Stimulated activated CD8-positive, alpha-beta memory T cell treated with anti-CD3 and anti-CD28 coated beads, Interleukin-4, amount 100 ng/mL, for 1 hour (primary cell): ENCODE results near the gene DTYMK.
"Not testable (repeated sequence)": the region's sequence is repeated elsewhere in the genome, so short reads cannot be mapped to it uniquely, and the experiment has no call there.

ENCODE experiments used
- DNase-seq, 2 donors: peaks; one replicate each; pipeline ENCODE4 v3.0.0-alpha.2; 2020; ENCODE audit warnings: low read depth in 2 of 2, low spot score in 1 of 2

The DTYMK gene, protein sequence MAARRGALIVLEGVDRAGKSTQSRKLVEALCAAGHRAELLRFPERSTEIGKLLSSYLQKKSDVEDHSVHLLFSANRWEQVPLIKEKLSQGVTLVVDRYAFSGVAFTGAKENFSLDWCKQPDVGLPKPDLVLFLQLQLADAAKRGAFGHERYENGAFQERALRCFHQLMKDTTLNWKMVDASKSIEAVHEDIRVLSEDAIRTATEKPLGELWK

GRCh38 chr2:241686650-241687425 is at the start of gene DTYMK:
Gene DTYMK (minus strand): TSS chr2:241686815. CDS start chr2:241686783, 32 bp downstream.
- peak; percentile 84 to 92 for DNase-seq

GRCh38 chr2:241736111-241736510 is 49.5 kb upstream of the DTYMK start:
- DNase-seq: no peak

GRCh38 chr2:241734467-241735208 is 48.0 kb upstream of the DTYMK start, which contains the start of gene D2HGDH:
Gene D2HGDH (plus strand): TSS chr2:241734630. CDS start chr2:241735225, 595 bp downstream.
- DNase-seq: peak; percentile 84 to 88

DNA sequence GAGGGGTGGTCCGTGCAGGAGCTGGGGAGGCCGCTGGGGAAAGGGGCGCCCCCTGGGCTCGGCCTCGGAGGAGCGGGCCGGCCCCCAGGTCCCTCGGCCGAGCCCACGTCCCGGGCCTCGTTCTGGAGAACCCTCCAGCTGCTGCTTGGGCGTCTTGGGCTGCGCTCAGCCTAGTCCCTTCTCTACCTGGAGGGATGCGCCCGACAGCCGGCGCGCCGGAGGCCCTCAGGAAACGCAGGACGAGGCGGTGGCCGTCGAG is 47.5 kb upstream of the DTYMK start:
- DNase-seq: no peak

GRCh38 chr2:241733391-241734207 is 47.0 kb upstream of the DTYMK start:
- no peak for DNase-seq

DNA sequence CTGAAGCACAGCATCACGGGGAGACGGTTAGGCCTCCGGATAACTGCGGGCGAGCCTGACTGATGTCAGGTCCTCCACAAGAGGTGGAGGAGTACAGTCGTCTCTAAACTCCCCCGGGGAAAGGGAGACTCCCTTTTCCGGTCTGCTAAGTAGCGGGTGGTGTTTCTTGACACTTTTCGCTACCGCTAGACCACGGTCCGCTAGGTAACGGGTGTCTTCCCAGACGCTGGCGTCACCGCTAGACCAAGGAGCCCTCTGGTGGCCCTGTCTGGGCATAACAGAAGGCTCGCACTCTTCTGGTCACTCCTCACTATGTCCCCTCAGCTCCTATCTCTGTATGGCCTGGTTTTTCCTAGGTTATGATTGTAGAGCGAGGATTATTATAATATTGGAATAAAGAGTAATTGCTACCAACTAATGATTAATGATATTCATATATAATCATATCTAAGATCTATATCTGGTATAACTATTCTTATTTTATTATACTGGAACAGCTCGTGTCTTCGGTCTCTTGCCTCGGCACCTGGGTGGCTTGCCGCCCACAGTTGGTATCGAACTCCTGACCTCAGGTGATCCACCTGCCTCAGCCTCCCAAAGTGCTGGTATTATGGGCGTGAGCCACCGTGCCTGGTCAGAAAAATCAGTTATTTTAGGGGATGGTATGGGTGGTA is 46.0 kb upstream of the DTYMK start:
- DNase-seq: not testable (repeated sequence)

DNA sequence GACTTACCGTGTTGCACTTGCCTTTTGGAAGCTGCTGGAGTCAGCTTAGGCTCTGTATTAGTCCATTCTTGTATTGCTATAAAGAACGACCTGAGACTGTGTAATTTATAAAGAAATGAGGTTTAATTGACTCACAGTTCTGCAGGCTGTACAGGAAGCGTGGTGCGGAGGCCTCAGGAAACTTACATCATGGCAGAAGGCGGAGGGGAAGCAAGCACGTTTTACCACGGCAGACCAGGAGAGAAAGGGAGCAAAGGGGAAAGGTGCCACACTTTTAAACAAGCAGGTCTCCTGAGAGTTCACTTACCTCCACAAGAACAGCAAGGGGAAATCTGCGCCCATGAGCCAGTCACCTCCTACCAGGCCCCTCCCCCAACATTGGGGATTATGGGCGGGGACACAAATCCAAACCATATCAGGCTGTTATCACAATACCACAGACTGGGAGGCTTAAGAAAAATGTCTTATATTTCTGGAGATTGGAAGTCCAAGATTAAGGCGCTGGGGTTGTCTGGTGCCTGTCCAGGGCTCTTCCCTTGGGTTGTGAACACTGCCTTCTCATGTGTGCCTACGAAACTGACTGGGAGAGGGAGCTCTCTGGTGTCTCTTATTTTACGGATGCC is 44.2 kb upstream of the DTYMK start:
- no peak for DNase-seq

- DNase-seq: no peak
Observed at GRCh38 chr2:241729868-241730267, 43.3 kb upstream of the DTYMK start.

GRCh38 chr2:241728627-241729026 is 42.0 kb upstream of the DTYMK start:
- DNase-seq: no peak

GRCh38 chr2:241728000-241728399 is 41.4 kb upstream of the DTYMK start:
- DNase-seq: no peak

DNA sequence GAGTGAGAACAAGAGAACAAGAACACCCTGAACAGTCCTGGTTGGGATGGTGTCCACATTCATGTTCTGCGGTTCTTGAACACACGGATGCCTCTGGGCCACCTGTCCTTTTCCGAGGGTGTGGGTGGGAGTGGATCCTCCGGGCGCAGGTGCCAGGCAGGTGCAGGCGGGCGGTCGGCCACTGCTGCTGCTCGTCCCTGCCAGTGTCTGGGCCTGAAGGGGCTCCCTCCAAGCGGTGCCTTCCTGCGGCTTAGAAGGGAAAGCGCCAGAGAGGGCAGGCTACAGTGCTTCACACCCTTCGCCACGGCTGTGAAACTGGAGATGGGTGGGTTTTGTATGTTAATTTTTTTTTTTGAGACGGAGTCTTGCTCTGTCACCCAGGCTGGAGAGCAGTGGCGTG is 39.8 kb upstream of the DTYMK start:
- no peak for DNase-seq

DNA sequence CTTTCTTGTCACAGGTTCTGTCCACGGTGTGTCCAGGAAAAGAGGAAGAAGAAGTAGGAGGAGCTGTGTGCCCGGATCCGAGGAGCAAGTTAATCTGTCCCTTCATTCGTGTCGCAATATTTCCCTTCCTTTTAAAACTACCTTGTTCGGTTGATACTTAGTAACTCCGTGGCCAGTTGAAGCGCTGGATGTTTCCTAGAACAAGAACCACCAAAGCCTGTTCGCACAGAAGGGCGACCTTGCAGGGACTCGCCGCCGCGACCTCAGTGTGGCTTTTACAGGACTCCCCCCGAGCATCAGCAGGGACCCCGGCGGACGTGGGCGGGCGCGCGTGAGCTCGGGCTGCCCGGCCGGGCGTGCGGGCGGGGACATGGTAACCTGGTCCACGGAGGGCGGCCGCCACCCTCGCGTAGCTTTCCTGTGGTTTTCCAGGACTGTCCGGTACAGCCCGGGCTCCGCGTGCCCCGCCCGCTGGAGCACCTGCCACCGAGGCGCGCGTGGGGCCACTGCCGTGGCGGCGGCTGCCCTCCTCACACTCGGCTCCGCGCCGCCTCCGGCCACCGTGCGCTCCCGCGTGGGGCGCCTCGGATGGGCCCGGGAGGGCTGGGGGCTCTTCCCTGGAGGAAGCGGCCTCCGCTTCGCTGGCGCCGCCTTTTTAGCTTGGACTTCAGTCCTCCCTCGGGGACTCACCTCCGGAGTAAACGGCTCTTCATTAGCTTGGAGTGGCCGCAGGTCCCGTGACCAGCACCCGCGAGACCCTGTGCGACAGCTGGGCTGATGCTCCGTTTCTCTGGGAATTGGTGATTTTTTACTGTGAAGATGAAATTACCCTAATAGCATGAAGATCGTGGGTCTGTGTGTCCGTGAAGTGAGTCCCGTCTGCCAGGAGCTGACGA is 38.6 kb upstream of the DTYMK start:
- DNase-seq: no peak

GRCh38 chr2:241724259-241724974 is 37.8 kb upstream of the DTYMK start:
- no peak for DNase-seq

DNA sequence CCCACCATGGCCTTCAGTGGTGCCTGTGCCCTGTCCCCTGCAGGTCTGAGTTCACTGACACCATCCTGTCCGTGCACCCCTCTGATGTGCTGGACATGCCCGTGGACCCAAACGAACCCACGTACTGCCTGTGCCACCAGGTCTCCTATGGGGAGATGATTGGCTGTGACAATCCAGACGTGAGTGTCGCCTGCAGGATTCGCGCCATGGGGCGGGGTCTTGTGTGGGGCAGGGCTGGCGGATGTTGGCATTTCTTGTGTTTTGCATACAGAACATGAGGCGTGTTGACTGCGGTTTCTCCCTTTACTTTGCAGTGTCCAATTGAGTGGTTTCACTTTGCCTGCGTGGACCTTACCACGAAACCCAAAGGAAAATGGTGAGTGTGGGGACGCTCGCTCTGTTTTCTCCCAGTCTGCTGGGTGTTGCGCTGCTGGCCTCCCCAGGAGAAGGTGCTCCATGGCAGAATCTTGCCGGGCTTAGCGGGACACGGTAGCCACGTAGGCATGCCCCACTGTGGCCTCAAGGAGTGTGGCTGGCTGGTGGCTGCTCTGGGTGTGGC is 36.4 kb upstream of the DTYMK start:
- no peak for DNase-seq

- DNase-seq: no peak
Observed at GRCh38 chr2:241721852-241722251, 35.2 kb upstream of the DTYMK start.

- DNase-seq: no peak
Observed at GRCh38 chr2:241720560-241720959, 33.9 kb upstream of the DTYMK start.

GRCh38 chr2:241720099-241720498 is 33.5 kb upstream of the DTYMK start:
- no peak for DNase-seq

DNA sequence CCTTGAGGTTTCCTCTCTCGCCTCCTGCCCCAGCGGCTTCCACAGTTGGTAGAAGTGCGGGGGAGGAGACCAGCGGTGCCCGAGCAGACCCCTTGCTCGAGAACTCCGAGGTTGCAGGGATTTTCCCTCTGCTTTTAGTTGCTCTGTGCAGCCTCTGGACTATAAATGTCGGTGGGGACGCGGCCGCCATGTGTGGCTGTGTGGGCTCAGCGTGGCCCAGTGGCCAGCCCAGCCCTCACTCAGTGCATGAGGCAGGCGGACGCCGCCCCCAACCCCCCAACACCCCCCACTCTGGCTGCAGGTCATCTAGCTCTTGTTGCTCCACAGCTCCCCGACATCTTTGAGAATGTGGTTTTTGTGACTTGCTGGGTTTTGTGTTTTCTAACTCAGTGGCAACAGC is 32.5 kb upstream of the DTYMK start:
- DNase-seq: no peak
